DMS 273 (cell line): Measurements from ENCODE around the gene ZDHHC22.

Experiments used
- DNase-seq: peaks from one replicate; lab custom pipeline; 2025; ENCODE audit not compliant: unreplicated experiment; lab: John Stamatoyannopoulos, UW

The ZDHHC22 gene

GRCh38 chr14:77158175-77158881 is 16.7 kb upstream of the ZDHHC22 start:
- DNase-seq = peak; percentile 81

GRCh38 chr14:77157740-77158139 is 16.1 kb upstream of the ZDHHC22 start:
- no peak for DNase-seq

GRCh38 chr14:77155083-77155482 is 13.5 kb upstream of the ZDHHC22 start:
- DNase-seq = no peak

- peak; percentile 39 for DNase-seq
Observed at GRCh38 chr14:77154421-77154820, 12.8 kb upstream of the ZDHHC22 start.

- no peak for DNase-seq
Observed at GRCh38 chr14:77153802-77154201, 12.2 kb upstream of the ZDHHC22 start.

- peak; percentile 74 for DNase-seq
Observed at GRCh38 chr14:77151918-77152588, 10.5 kb upstream of the ZDHHC22 start.

- peak; percentile 77 for DNase-seq
Observed at GRCh38 chr14:77151245-77151644, 9.7 kb upstream of the ZDHHC22 start.

- peak; percentile 73 for DNase-seq
Observed at GRCh38 chr14:77148510-77149231, 7.1 kb upstream of the ZDHHC22 start.

- no peak for DNase-seq
Observed at GRCh38 chr14:77145975-77146740, 4.6 kb upstream of the ZDHHC22 start.

- DNase-seq = peak; percentile 65
Observed at GRCh38 chr14:77144412-77145115, 3.0 kb upstream of the ZDHHC22 start.

- peak; percentile 81 for DNase-seq
Observed at GRCh38 chr14:77143071-77143470, 1.5 kb upstream of the ZDHHC22 start.

GRCh38 chr14:77142005-77142800 is 612 bp upstream of the ZDHHC22 start:
- DNase-seq = no peak

GRCh38 chr14:77140359-77141213 is 1.0 kb downstream of the ZDHHC22 start:
- peak; percentile 76 for DNase-seq

- DNase-seq = peak; percentile 87
Observed at GRCh38 chr14:77139540-77140358, 1.8 kb downstream of the ZDHHC22 start.

GRCh38 chr14:77139022-77139421 is 2.6 kb downstream of the ZDHHC22 start:
- no peak for DNase-seq

- peak; percentile 48 for DNase-seq
Observed at GRCh38 chr14:77133720-77134338, 7.8 kb downstream of the ZDHHC22 start.

- no peak for DNase-seq
Observed at GRCh38 chr14:77131871-77132486, 9.6 kb downstream of the ZDHHC22 start.
